HG03064 (cell line): ENCODE results near the gene BAIAP2.

Experiments used
- ATAC-seq: cut with Tn5 transposase; IDR thresholded peaks from one replicate; pipeline ENCODE4 v1.9.1; 2021; ENCODE audit warnings: low read depth; ENCODE audit not compliant: unreplicated experiment

The BAIAP2 gene

DNA sequence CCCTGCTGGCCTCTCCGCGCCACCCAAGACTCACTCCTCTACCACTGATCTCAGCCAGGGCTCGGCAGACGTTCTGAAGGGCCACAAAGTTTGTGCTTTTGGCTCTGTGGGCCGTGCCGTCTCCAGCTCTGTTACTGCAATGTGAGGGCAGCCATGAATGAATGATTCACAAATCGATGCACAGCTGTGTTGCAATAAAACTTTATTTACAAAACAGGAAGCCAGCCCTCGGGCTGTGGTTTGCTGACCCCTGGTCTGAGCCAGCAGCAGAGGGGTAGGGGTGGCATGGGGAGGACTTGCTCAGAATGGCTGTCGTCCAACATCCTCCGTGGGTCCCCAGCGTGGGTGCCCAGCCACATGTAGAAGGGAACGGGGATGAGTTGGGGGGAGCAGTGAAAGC is 67.4 kb downstream of the BAIAP2 start:
- ATAC-seq, result no peak

DNA sequence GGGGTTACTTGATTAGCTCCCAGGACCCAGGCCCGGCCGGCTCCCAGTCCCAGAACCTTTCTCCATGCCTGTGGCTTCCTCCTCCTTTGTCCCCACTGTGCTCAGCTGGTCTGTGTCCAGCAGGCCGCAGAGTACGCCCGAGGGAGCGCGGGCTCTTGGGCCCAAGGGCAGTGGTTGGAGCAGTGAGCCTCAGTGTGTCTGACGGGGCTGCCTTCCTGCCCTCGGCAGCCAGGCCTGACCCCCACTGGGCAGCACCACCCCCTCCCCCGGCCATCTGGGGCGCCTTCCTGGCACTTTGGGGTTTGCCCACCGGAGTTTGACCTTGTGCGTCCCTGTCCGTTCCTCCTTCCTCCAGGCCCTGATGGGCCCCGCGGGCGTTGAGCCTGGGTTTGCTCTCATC is 67.9 kb downstream of the BAIAP2 start:
- no peak for ATAC-seq

DNA sequence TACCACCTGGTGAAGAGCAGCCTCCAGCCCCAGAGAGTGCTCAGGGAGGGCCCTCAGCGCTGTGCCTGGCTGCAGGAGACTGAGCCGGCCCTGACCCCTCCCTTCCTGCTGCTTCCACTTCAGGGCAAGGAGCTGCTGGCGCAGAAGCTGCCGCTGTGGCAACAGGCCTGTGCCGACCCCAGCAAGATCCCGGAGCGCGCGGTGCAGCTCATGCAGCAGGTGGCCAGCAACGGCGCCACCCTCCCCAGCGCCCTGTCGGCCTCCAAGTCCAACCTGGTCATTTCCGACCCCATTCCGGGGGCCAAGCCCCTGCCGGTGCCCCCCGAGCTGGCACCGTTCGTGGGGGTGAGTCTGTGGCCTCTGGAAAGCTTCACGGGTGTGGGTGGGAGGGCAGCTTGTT is 68.4 kb downstream of the BAIAP2 start:
- ATAC-seq, result no peak

DNA sequence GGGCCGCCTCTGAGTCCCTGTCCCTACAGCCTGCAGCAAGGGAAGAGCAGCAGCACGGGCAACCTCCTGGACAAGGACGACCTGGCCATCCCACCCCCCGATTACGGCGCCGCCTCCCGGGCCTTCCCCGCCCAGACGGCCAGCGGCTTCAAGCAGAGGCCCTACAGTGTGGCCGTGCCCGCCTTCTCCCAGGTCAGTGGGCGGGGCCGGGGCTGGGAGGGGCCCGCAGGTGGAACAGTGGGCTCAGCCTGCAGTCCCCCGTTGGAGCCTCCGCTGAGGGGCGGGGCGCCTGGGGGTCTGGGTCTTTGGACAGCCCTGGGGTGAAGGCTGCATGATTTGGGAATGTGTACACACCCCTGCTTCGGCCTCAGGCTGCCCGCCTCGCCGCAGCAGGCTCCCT is 71.8 kb downstream of the BAIAP2 start:
- no peak for ATAC-seq

DNA sequence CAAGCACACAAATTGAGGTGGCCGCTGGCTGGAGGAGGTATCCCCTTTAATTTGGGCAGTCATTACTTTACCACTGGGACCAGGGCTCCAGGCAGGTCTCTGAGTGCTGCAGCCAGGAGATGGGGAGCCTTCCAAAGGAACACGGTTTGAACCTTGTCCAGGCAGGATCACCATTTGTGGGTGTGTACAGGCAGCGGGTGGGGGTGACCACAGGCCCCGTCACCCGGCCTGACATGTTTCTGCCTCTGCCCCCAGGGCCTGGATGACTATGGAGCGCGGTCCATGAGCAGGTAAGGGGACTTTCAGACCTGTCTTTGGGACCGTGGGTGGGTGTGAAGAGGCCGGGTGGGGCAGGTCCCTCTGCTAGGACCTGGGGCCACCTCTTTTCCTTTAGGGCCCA is 73.3 kb downstream of the BAIAP2 start:
- ATAC-seq, result no peak

DNA sequence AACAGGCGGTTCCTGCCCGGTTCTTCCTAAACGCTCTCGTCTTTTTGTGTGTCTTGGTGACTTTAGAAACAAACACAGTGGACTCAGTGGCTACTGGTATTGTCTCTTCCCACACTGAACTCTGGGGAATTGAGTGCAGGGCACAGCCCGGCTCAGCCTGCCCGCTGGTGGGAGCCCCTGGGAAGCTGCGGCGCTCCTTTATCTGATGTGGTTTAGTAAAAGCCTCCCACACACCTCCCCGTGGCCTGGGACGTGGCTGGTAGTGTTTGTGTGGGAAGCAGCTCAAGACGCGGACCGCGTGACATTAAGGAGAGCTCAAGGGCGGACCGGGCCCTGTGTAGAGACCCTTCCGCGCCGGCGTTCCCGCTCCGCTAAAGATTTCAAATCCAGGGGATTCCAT is 75.0 kb downstream of the BAIAP2 start:
- ATAC-seq, result no peak

DNA sequence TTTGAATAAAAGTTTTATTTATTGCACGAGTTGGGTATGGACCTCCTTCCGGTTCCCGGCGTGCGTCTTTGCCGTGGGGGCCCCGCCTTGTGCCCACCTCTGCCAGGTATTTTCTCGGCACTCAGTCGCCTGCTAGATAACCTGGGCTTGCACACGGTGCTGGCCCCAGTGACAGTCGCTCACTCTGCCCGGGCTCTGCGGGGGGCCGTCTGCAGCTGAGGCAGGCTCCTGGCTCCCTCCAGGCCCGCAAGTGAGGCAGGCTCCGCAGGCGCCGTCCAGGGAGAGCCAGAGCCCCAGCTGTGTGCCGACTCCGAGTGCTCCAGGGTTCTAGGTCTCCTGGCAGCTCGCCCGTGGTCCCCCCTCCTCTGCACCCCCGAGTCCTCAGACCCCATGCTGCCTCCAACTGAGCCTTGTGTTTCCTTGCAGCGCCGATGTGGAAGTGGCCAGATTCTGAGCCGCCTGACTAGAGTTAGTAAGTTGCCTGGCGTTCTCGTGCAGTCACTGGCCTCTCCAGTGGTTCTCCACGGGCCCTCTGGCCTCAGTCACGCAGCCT is 75.6 kb downstream of the BAIAP2 start:
- ATAC-seq, result no peak

DNA sequence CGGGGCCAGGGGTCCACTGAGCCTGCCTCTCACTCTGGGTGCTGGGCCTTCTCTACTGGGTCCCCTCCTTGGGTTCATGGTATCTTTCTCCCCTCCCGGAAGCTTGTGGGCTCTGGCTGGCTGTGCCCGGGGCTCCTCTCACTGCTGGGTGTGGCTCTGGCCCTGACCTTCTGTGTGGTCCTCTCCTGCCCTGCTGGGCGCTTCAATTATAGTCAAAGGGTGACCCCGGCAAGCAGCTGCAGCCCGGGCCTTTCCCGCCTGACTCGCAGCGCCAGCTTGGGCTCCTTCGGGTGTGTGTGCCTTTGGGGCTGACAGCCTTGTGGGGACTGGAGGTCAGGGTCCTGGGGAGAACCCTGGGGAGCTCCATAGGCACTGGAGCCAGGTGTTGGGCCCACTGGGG is 76.1 kb downstream of the BAIAP2 start:
- ATAC-seq, result no peak

DNA sequence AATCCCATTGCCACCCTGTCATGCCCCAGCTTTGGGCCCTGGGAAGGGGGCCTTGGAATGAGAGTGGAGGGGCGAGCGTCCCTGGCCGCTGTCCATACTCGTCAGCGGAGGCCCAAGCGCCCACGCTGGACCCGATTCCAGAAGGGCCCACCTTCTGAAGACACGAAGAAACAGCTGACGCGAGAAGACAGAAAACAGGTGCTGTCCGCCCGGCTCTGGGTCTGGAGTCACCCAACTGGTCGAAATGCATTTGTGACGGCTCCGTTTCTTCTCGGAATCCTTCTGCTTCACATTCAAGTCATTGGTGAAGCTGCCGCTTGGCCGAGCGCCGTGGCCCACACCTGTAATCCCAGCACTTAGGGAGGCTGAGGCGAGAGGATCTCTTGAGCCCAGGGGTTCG is 77.5 kb downstream of the BAIAP2 start:
- ATAC-seq, result no peak

DNA sequence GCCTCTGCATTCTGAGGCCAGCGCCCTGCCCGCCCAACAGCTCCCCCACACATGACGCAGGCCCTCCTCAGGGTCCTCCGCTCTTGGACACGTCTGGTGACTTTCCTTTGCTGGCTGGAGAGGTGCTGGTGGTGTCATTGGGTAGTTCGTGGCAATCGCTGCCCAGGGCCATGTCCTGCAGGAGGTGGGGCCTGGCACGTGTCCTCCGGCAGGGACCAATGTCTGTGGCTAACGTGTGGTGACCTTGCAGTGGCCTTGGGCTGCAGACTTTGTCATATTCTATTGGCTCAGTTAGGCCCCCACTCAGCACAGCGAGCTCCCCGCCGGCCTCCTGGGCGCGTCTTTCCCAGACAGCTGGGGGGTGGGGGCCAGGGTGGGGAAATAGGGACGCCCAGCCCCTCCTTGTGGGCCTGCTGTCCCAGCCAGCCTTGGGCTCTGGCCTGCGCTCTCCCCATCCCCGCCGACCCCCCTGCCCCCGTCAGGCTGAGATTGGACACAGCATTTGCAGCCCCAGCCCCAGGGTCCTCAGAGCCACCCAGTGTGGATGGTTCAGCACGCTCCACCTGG is 78.3 kb downstream of the BAIAP2 start:
- no peak for ATAC-seq

DNA sequence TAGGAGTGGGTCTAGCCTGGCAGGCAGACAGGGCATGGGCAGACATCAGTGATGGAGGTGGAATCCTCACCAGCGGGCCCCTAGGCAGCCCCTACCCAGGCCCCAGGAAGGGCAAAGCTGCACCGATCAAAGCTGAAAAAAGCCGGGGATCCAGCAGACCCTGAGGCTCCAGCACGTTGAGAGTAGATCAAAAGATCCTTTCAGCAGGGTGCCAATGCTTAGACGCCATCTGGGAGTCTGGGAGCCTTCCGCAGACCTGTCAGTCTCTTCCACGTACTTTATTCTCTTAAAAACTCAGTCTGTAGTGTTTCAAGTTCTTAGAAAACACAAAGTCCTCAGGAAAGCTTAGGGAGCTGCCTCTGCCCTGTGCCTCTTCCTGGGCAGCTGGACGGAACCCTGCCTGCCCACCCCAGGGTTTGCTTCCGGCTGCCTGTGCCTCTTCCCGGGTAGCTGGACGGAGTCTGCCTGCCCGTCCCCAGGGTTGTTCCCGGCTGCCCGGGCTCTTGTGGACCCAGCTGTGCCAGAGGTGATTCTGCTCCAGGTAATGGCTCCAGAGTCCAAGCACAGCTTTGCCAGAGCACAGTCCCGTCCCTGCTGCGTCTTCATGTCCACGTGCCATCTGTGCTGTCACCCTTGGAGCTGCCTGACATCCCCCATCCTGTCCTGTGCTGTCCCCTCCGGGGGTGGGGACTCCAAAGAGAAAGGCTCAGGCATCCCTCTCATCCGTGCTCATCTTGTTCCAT is 79.6 kb downstream of the BAIAP2 start:
- no peak for ATAC-seq

DNA sequence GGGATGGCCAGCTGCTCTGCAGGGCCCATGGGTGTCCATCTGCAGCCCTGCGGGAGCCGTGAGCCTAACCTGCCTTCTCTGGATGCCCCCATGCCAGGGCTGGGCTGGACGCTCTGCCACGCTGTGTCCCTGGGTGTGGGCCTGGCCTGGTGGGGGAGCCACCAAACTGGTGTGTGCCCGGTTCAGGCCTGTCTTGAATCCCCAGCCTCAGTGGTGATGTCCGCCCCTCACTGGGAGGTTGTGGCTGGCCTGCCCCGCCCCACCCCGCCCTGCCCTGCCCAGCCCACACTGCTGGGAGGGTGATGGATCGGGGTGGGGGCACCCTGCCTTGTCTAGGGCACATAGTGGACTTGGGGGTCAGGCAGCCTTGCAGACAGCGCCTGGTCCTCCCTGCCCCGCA is 80.3 kb downstream of the BAIAP2 start:
- no peak for ATAC-seq

DNA sequence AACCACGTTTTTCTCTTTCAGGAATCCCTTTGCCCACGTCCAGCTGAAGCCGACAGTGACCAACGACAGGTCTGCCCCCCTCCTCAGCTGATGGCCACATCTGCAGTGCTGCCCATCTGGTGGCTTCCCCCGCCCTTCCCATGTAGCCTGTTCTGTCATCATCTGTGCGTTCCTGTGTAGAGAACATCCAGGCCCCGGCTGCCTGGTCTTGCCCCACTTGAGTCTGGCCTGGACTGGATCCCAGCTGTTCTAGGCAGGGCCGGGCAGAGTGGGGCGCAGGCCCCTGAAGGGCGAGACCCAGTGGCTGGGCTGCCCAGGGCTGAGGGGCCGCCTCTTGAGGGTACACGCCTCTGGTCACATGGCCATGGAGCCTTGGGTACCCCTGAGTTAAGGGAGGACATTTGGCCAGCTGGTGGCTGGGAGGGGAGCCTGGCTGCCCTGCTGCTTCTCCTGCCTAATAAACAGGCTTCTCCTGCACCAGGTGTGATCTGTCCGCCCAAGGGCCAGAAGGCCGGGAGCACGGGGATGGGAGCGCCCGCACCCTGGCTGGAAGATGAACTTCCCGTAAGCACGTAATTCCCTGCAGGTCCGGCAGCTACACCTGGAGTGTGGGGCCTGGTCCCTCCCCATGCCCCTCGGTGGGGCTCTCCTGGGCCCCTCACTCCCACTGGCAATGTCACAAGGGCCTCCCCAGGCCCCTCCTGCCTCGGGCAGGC is 81.0 kb downstream of the BAIAP2 start:
- ATAC-seq, result no peak

DNA sequence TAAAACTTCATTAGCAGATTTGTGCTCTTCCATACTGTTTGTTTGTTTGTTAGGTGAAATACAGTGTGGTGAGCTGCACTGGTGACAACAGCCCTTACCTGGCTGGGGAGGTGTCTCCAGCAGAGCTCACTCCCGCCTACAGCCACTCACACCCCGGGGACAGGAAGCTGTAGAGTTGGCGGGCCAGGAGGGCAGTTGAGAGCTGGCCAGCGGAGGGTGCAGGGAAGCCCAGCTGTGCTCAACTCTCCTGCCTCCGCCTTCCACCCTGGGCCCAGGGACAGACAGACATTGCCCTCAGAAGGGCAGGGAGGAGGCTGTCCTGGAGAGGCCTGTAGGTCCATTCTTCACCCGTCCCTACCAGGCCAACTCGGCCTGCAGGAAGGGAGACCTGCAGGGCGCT is 81.8 kb downstream of the BAIAP2 start:
- no peak for ATAC-seq

DNA sequence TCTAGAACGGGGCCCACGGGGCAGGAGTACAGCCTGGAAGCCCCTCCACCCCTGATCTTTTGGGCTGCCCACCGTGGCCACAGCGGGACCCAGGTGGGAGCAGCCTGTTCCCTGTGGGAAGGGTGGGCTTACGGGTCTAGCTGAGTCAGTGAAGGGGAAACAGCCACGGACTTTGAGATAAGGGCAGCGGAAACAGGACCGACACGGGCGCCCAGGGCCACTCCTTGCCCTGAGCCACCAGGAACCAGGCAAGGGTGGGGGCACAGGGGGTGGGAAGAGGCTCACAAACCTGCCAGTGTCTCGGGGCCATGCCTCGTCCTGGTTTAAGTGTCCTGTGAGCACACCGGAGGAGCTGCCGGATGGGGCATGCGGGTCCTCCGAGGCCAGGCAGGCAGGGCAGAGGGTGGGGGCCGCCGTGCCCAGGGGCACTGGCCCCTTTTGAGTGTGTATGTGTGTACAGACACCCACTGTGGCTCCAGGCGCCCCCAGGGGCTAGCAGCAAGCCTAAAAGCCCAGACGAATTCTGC is 82.8 kb downstream of the BAIAP2 start:
- ATAC-seq, result no peak

DNA sequence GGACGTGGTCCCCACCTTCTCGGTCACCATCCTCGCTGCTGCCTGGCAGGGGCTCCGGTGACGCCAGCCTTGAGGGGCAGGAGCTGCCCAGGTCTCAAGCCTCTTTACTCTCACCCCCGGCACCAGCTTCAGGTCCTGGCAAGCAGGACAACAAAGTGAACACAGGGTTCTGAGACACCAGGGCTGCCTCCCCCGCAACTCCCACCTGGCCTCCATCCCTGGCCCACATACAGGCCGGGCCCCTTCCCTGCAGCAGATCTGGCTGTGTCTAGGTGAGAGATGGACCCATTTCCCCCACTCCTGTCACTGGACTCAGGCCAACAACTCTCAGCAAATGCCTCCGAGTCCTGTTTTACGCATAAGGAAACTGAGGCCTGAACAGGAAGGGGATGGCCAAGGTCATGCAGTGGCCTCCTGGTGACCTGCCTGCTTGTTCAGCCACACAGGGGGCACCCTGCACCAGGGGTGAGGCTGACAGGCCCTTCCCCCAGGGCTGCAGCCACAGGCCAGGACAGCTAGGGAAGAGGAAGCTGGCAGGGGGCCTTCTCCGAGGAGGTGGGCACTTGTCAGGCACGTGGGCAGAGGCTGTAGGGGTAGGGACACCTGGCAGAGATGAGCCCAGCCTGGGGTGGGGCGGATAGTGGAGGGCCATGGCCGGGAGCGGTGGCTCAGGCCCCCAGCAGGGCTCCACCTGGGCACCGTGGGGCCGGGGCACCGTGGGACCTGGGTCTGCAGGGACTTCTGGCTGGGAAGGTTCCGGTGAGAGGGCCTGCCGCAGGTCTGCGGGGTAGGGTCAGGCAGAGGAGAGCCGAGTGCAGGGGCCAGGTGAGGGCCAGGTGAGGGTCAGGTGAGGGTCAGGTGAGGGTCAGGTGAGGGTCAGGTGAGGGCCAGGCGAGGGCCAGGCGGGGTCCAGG is 83.6 kb downstream of the BAIAP2 start:
- no peak for ATAC-seq

DNA sequence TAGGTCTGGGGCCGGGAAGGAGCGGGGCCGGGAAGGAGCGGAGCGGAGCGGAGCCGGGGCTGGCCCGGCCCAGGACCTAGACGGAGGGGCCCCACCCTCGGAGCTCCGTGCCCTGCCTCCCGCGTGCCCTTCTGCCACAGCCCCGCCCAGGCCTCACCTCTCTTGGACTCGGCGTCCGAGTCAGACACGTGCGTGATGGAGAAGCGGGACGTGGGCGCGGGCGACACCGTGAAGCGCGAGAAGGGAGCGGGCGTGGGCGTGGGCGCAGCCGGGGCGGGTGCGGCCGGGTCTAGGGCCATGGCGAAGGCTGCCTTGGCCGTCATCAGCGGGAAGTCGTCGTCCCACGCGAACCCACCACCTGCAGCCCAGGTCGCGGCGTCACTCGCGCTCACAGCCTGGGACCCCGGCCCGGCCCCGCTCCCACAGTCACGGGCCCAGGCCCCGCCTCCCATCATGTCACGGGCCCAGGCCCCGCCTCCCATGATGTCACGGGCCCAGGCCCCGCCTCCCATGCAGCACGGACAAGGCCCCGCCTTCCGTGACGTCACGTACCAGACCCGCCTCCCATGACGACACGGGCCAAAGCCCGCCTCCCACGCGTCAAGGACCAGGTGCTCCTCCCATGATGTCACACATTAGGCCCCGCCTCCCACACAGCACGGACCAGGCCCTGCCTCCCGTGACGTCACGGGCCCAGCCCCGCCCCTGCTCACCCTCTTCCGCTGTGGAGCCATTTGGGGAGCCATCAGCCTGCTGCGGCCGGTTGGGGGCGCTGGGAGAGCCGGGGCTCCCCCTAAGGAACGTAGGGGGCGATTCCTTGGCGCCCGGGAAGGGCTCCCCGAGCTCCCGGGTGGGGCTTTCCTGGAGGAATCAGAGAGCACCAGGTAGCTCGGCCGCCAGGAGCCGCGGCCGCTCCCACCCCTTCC is 84.5 kb downstream of the BAIAP2 start:
- no peak for ATAC-seq

DNA sequence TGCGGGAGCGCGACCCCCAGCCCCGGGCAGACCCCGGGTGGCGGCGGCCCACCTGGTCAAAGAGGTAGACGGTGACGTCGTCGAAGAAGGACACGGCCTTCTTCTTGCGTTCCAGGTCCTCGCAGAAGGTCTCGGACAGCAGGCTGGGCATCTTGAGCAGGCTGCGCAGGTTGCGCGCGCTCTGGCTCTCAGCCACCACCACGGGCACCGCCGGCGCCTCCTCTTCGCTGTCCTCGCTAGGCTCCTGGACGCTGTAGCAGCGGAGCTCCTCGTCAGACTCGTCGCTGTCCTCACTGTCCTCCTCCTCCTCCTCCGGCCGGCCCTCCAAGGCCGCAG is 85.2 kb downstream of the BAIAP2 start:
- ATAC-seq, result no peak
